Measurements from ENCODE around the gene CTNNB1.

DNA sequence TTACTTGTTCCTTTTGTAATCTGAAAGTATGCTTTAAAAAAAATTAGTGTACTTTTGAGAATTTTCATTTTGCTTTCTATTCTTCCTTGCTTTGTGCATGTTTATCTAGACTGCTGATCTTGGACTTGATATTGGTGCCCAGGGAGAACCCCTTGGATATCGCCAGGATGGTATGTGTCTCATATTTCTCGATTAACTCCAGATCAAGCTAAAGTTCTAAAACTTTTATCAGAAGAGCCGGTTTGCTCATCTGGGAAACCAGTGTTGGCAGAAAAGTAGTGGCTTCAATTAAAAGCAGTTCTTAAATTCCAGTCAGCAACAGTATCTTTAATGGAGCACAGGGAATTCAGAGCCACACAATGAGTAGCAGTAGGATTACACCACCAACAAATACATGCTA lies 38.6 kb downstream of the CTNNB1 start:
- TF ChIP-seq, protein P1, sequence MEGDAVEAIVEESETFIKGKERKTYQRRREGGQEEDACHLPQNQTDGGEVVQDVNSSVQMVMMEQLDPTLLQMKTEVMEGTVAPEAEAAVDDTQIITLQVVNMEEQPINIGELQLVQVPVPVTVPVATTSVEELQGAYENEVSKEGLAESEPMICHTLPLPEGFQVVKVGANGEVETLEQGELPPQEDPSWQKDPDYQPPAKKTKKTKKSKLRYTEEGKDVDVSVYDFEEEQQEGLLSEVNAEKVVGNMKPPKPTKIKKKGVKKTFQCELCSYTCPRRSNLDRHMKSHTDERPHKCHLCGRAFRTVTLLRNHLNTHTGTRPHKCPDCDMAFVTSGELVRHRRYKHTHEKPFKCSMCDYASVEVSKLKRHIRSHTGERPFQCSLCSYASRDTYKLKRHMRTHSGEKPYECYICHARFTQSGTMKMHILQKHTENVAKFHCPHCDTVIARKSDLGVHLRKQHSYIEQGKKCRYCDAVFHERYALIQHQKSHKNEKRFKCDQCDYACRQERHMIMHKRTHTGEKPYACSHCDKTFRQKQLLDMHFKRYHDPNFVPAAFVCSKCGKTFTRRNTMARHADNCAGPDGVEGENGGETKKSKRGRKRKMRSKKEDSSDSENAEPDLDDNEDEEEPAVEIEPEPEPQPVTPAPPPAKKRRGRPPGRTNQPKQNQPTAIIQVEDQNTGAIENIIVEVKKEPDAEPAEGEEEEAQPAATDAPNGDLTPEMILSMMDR (IDR thresholded peaks at IDR 0.05; ENCODE audit: insufficient read depth, low read length) = no peak
- TF ChIP-seq POLR2AphosphoS5 (IDR thresholded peaks at IDR 0.05; ENCODE audit: low read depth) (no peak), SPI1 (IDR thresholded peaks at IDR 0.05; ENCODE audit: borderline replicate concordance, low read depth) (no peak), GABPA (IDR thresholded peaks at IDR 0.05; ENCODE audit: low read depth) (no peak)
- TF ChIP-seq, protein P2, sequence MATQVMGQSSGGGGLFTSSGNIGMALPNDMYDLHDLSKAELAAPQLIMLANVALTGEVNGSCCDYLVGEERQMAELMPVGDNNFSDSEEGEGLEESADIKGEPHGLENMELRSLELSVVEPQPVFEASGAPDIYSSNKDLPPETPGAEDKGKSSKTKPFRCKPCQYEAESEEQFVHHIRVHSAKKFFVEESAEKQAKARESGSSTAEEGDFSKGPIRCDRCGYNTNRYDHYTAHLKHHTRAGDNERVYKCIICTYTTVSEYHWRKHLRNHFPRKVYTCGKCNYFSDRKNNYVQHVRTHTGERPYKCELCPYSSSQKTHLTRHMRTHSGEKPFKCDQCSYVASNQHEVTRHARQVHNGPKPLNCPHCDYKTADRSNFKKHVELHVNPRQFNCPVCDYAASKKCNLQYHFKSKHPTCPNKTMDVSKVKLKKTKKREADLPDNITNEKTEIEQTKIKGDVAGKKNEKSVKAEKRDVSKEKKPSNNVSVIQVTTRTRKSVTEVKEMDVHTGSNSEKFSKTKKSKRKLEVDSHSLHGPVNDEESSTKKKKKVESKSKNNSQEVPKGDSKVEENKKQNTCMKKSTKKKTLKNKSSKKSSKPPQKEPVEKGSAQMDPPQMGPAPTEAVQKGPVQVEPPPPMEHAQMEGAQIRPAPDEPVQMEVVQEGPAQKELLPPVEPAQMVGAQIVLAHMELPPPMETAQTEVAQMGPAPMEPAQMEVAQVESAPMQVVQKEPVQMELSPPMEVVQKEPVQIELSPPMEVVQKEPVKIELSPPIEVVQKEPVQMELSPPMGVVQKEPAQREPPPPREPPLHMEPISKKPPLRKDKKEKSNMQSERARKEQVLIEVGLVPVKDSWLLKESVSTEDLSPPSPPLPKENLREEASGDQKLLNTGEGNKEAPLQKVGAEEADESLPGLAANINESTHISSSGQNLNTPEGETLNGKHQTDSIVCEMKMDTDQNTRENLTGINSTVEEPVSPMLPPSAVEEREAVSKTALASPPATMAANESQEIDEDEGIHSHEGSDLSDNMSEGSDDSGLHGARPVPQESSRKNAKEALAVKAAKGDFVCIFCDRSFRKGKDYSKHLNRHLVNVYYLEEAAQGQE (IDR thresholded peaks at IDR 0.05; ENCODE audit: insufficient replicate concordance, low read depth) = no peak
